OCI-LY7 (cell line): ENCODE data around the gene ZNF232.
"Not testable (repeated sequence)": the region's sequence is repeated elsewhere in the genome, so short reads cannot be mapped to it uniquely, and the experiment has no call there.

Source experiments
- CTCF ChIP-seq: fragments of 200-600 bp; sonication (generic); conservative IDR thresholded peaks from 2 replicates; pipeline ENCODE4 v1.5.1; 2014; ENCODE audit warnings: mild to moderate bottlenecking, antibody characterized with exemption, low read length, moderate library complexity, mixed read lengths
- EZH2phosphoT487 ChIP-seq: fragments of 200-600 bp; sonication (generic); IDR thresholded peaks from 2 replicates; pipeline ENCODE4 v1.6.1; 2018; ENCODE audit warnings: low read depth, borderline replicate concordance, mild to moderate bottlenecking, mixed run types, antibody characterized with exemption, low read length, moderate library complexity, mixed read lengths

- not testable (repeated sequence) for TF ChIP-seq CTCF, EZH2phosphoT487
Measured at GRCh38 chr17:5136580-5137412, 25.1 kb upstream of the ZNF232 start.
